Mesothelial cell of epicardium (in vitro differentiated cells): Measurements from ENCODE around the gene PPID. TPM values are rescaled to one million over a fixed set of nuclear protein-coding genes. Genes with fewer than 3 reads are reported as not detected.

Source experiments
- DNase-seq, 2 experiments: peaks; one replicate each; pipeline ENCODE4 v3.0.0; 2021; ENCODE audit warnings: low spot score in 2 of 2; ENCODE audit not compliant: unreplicated experiment in 2 of 2
- H3K27ac Mint-ChIP-seq: 2 replicates; pipeline ENCODE4 v1.8.0; 2021; ENCODE audit warnings: mixed read lengths
- H3K27me3 Mint-ChIP-seq: 2 replicates; pipeline ENCODE4 v1.8.0; 2021; ENCODE audit warnings: low read depth, mixed read lengths
- H3K36me3 Mint-ChIP-seq: 2 replicates; pipeline ENCODE4 v1.8.0; 2021; ENCODE audit warnings: mixed read lengths
- H3K4me1 Mint-ChIP-seq: 2 replicates; pipeline ENCODE4 v1.8.0; 2021; ENCODE audit warnings: mixed read lengths
- H3K4me3 Mint-ChIP-seq: 2 replicates; pipeline ENCODE4 v1.8.0; 2021; ENCODE audit warnings: mild to moderate bottlenecking, moderate library complexity, mixed read lengths
- H3K9me3 Mint-ChIP-seq: 2 replicates; pipeline ENCODE4 v1.8.0; 2021; ENCODE audit warnings: mixed read lengths
- total RNA-seq: library from RNA; stranded (reverse); gene quantifications from 3 replicates; pipeline ENCODE4 v1.2.1, GENCODE V29; 2021
- TF ChIP-seq, protein P1 (sequence below): fragments of 200-600 bp; sonication (generic); IDR thresholded peaks from one replicate; pipeline ENCODE4 v1.5.0; 2021; ENCODE audit warnings: antibody characterized with exemption; ENCODE audit not compliant: unreplicated experiment

The PPID gene
- total RNA-seq, 1 donor from 2014 or later, result 20.5 TPM

- DNase-seq, result no peak
- no peaks in the 10 kb centered on the region for H3K9me3 Mint-ChIP-seq
- H3K36me3 Mint-ChIP-seq, result no peaks in the 10 kb centered on the region
- no peaks in the 10 kb centered on the region for H3K27me3 Mint-ChIP-seq
- H3K27ac Mint-ChIP-seq, result no peak overlapping the region
- peaks cover 3% of the 10 kb centered on the region for H3K4me1 Mint-ChIP-seq
- TF ChIP-seq, protein P1, sequence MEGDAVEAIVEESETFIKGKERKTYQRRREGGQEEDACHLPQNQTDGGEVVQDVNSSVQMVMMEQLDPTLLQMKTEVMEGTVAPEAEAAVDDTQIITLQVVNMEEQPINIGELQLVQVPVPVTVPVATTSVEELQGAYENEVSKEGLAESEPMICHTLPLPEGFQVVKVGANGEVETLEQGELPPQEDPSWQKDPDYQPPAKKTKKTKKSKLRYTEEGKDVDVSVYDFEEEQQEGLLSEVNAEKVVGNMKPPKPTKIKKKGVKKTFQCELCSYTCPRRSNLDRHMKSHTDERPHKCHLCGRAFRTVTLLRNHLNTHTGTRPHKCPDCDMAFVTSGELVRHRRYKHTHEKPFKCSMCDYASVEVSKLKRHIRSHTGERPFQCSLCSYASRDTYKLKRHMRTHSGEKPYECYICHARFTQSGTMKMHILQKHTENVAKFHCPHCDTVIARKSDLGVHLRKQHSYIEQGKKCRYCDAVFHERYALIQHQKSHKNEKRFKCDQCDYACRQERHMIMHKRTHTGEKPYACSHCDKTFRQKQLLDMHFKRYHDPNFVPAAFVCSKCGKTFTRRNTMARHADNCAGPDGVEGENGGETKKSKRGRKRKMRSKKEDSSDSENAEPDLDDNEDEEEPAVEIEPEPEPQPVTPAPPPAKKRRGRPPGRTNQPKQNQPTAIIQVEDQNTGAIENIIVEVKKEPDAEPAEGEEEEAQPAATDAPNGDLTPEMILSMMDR, result no peak
- H3K4me3 Mint-ChIP-seq, result no peak overlapping the region
Measured at GRCh38 chr4:158741326-158742021, 18.3 kb upstream of the PPID start.

GRCh38 chr4:158739600-158739999, 16.4 kb upstream of the PPID start:
- no peak overlapping the region for H3K4me3 Mint-ChIP-seq
- peaks cover 3% of the 10 kb centered on the region for H3K4me1 Mint-ChIP-seq
- no peak for DNase-seq
- H3K27ac Mint-ChIP-seq, result no peak overlapping the region
- H3K27me3 Mint-ChIP-seq, result no peaks in the 10 kb centered on the region
- H3K36me3 Mint-ChIP-seq, result no peaks in the 10 kb centered on the region
- TF ChIP-seq, protein P1, result no peak
- no peaks in the 10 kb centered on the region for H3K9me3 Mint-ChIP-seq

GRCh38 chr4:158738866-158739265, 15.7 kb upstream of the PPID start:
- Mint-ChIP-seq H3K36me3 (no peaks in the 10 kb centered on the region), H3K9me3 (no peaks in the 10 kb centered on the region), H3K4me3 (no peak overlapping the region), H3K27me3 (no peaks in the 10 kb centered on the region), H3K4me1 (peaks cover 3% of the 10 kb centered on the region), H3K27ac (no peak overlapping the region)
- TF ChIP-seq, protein P1, result no peak
- DNase-seq, result no peak

- H3K4me3 Mint-ChIP-seq, result no peak overlapping the region
- TF ChIP-seq, protein P1, result peak; percentile 62
- DNase-seq, result peak in 1 of 2 experiments; percentile 48
- H3K27me3 Mint-ChIP-seq, result peaks cover 29% of the 10 kb centered on the region
- no peaks in the 10 kb centered on the region for H3K4me1 Mint-ChIP-seq
- no peaks in the 10 kb centered on the region for H3K9me3 Mint-ChIP-seq
- no peak overlapping the region for H3K27ac Mint-ChIP-seq
- no peaks in the 10 kb centered on the region for H3K36me3 Mint-ChIP-seq
Measured at GRCh38 chr4:158729716-158730559, 6.7 kb upstream of the PPID start.

DNA sequence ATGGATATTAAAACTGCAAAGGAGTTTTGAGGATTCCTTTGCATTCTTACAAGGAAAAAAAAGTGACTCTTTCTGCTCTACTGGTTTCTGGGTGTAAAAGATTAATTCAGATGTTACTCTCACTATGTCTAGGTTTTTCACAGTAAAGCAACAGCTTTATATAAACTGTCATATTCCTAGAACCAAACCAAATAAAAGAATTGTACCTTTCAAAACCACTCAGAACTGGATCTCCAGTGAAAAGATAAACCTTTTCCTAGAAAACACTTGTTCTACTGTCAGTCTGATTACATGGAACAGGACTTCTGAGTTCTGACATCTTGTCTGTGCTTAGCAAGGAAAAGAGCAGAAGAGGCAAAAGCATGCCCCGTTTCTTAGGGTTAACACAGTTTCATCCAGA, 5.0 kb upstream of the PPID start:
- H3K4me1 Mint-ChIP-seq, result no peaks in the 10 kb centered on the region
- no peaks in the 10 kb centered on the region for H3K36me3 Mint-ChIP-seq
- H3K27me3 Mint-ChIP-seq, result peaks cover 29% of the 10 kb centered on the region
- H3K27ac Mint-ChIP-seq, result no peak overlapping the region
- DNase-seq, result no peak
- H3K4me3 Mint-ChIP-seq, result no peak overlapping the region
- TF ChIP-seq, protein P1, result no peak
- no peaks in the 10 kb centered on the region for H3K9me3 Mint-ChIP-seq
